Endothelial cell (in vitro differentiated cells): ENCODE data around the gene SLC16A11. TPM values are rescaled to one million over a fixed set of nuclear protein-coding genes. Genes with fewer than 3 reads are reported as not detected.
"Not testable (repeated sequence)": the region's sequence is repeated elsewhere in the genome, so short reads cannot be mapped to it uniquely, and the experiment has no call there.

ENCODE experiments used
- DNase-seq: peaks from one replicate; pipeline ENCODE4 v3.0.0; 2021; ENCODE audit warnings: low spot score
- H3K27ac Mint-ChIP-seq: one replicate; pipeline ENCODE4 v1.8.0; 2021; ENCODE audit warnings: mixed read lengths, inconsistent platforms; ENCODE audit not compliant: unreplicated experiment
- H3K27me3 Mint-ChIP-seq: one replicate; pipeline ENCODE4 v1.8.0; 2021; ENCODE audit warnings: mild to moderate bottlenecking, moderate library complexity, mixed read lengths, inconsistent platforms; ENCODE audit not compliant: unreplicated experiment
- H3K36me3 Mint-ChIP-seq: one replicate; pipeline ENCODE4 v1.8.0; 2021; ENCODE audit warnings: mild to moderate bottlenecking, low read depth, mixed read lengths, inconsistent platforms; ENCODE audit not compliant: unreplicated experiment
- H3K4me1 Mint-ChIP-seq: one replicate; pipeline ENCODE4 v1.8.0; 2021; ENCODE audit warnings: mild to moderate bottlenecking, mixed read lengths, inconsistent platforms; ENCODE audit not compliant: unreplicated experiment
- H3K4me3 Mint-ChIP-seq: one replicate; pipeline ENCODE4 v1.8.0; 2021; ENCODE audit warnings: mild to moderate bottlenecking, mixed read lengths, inconsistent platforms; ENCODE audit not compliant: unreplicated experiment
- H3K9me3 Mint-ChIP-seq: one replicate; pipeline ENCODE4 v1.8.0; 2021; ENCODE audit warnings: mixed read lengths, inconsistent platforms; ENCODE audit not compliant: unreplicated experiment
- long read RNA-seq: library from polyadenylated mRNA; unstranded; transcript quantifications from one replicate; pipeline ENCODE4 v2.0.0, GENCODE V29; 2020; ENCODE audit not compliant: unreplicated experiment
- total RNA-seq: library from RNA; stranded (reverse); fragmentation: NEBNext Ultra II Directional; extraction: Animal tissue kit (Norgen Biotek cat#: 25700); gene quantifications from one replicate; pipeline ENCODE4 v1.2.1, GENCODE V29; 2021; ENCODE audit not compliant: unreplicated experiment
- TF ChIP-seq, protein P1 (sequence below): fragments of 200-600 bp; sonication (generic); IDR thresholded peaks from one replicate; pipeline ENCODE4 v1.5.0; 2021; ENCODE audit warnings: antibody characterized with exemption; ENCODE audit not compliant: unreplicated experiment

Gene SLC16A11, protein sequence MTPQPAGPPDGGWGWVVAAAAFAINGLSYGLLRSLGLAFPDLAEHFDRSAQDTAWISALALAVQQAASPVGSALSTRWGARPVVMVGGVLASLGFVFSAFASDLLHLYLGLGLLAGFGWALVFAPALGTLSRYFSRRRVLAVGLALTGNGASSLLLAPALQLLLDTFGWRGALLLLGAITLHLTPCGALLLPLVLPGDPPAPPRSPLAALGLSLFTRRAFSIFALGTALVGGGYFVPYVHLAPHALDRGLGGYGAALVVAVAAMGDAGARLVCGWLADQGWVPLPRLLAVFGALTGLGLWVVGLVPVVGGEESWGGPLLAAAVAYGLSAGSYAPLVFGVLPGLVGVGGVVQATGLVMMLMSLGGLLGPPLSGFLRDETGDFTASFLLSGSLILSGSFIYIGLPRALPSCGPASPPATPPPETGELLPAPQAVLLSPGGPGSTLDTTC
- total RNA-seq: 0.33 TPM
- long read RNA-seq: 0 reads

DNA sequence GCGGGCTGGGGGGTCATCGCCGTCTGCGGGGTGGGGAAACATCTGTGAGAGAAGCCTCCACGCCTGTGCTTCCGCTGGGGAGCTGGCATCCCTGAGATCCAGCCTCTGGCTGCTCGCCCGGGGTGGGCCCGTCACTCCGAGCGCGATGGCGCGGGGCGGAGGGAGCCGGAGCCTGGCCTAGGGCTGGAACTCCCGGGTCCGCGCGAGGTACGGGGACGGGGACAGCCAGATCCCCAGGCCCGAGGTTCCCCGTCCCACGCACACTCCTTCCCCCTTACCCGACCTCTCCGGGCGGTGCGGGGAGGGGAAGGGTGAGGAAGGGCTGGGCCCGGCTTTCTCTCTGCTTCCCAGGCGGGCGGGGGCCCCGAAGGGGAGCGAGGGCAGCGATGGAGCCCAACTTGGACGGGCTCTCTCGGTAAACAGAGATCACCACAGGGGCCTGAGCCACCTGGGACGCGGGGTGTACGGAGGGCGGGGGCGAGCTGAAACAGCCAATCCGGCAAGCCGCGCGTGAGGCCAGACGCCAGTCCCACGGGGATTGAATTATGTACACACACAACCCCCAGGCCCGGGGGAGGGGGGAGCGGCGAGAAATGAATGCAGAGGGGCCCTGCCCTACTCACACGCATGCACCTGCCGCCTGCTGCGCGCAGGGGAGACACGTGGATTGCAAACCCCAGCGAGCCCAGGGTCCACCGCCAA is at the start of gene SLC16A11:
SLC16A11 (minus strand) TSS at position 596 of the 702 bp plus-strand sequence; CDS start at position 17, 579 bp downstream.
- Mint-ChIP-seq H3K36me3 (no peaks in the 10 kb centered on the region), H3K4me3 (peak within 1 kb of the TSS; percentile 51), H3K27ac (no peak within 1 kb of the TSS), H3K9me3 (no peaks in the 10 kb centered on the region), H3K27me3 (peaks cover 15% of the 10 kb centered on the region), H3K4me1 (peaks cover 18% of the 10 kb centered on the region)
- TF ChIP-seq, protein P1, sequence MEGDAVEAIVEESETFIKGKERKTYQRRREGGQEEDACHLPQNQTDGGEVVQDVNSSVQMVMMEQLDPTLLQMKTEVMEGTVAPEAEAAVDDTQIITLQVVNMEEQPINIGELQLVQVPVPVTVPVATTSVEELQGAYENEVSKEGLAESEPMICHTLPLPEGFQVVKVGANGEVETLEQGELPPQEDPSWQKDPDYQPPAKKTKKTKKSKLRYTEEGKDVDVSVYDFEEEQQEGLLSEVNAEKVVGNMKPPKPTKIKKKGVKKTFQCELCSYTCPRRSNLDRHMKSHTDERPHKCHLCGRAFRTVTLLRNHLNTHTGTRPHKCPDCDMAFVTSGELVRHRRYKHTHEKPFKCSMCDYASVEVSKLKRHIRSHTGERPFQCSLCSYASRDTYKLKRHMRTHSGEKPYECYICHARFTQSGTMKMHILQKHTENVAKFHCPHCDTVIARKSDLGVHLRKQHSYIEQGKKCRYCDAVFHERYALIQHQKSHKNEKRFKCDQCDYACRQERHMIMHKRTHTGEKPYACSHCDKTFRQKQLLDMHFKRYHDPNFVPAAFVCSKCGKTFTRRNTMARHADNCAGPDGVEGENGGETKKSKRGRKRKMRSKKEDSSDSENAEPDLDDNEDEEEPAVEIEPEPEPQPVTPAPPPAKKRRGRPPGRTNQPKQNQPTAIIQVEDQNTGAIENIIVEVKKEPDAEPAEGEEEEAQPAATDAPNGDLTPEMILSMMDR: no peak
- no peak for DNase-seq

DNA sequence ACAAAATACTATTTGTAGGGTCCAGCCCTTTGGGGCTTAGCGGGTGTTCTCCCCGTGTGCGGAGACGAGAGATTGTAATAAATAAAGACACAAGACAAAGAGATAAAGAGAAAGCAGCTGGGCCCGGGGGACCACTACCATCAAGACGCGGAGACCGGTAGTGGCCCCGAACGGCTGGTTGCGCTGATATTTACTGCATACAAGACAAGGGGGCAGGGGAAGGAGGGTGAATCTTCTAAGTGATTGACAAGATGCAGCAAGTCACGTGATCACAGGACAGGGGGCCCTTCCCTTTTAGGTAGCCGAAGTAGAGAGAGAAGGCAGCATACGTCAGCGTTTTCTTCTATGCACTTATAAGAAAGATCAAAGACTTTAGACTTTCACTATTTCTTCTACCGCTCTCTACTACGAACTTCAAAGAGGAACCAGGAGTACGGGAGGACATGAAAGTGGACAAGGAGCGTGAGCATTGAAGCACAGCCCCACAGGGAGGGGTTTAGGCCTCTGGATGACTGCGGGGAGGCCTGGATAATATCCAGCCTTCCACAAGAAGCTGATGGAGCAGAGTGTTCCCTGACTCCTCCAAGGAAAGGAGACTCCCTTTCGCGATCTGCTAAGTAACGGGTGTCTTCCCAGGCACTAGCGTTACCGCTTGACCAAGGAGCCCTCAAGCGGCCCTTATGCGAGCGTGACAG is 47.6 kb upstream of the SLC16A11 start:
- DNase-seq, H3K27ac Mint-ChIP-seq, H3K9me3 Mint-ChIP-seq, H3K36me3 Mint-ChIP-seq, H3K4me3 Mint-ChIP-seq: not testable (repeated sequence)
- Mint-ChIP-seq H3K4me1 (peaks cover 37% of the 10 kb centered on the region), H3K27me3 (peaks cover 19% of the 10 kb centered on the region)

DNA sequence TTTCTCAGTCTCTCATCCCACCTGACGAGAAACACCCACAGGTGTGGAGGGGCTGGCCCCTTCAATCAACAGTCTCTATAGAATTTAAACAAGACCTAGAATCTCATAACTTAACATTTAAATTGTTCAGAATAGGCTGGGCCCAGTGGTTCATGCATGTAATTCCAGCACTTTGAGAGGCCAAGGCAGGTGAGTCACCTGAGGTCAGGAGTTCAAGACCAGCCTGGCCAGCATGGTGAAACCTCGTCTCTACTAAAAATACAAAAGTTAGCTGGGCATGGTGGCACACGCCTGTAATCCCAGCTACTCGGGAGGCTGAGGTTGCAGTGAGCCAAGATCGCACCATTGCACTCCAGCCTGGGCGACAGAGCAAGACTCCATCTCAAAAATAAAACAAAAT is 45.7 kb upstream of the SLC16A11 start:
- H3K4me1 Mint-ChIP-seq: peaks cover 33% of the 10 kb centered on the region
- peaks cover 13% of the 10 kb centered on the region for H3K27me3 Mint-ChIP-seq
- not testable (repeated sequence) for H3K27ac Mint-ChIP-seq, H3K36me3 Mint-ChIP-seq, H3K9me3 Mint-ChIP-seq, DNase-seq, H3K4me3 Mint-ChIP-seq

DNA sequence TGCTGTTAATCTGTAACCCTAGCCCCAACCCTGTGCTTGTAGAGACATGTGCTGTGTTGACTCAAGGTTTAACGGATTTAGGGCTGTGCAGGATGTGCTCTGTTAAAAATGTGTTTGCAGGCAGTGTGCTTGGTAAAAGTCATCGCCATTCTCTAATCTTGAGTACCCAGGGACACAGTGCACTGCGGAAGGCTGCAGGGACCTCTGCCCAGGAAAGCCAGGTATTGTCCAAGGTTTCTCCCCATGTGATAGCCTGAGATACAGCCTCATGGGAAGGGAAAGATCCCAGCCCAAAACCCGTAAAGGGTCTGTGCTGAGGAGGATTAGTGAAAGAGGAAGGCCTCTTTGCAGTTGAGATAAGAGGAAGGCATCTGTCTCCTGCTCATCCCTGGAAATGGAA is 44.5 kb upstream of the SLC16A11 start:
- not testable (repeated sequence) for H3K27ac Mint-ChIP-seq, DNase-seq, H3K4me3 Mint-ChIP-seq, H3K36me3 Mint-ChIP-seq, H3K9me3 Mint-ChIP-seq
- peaks cover 11% of the 10 kb centered on the region for H3K27me3 Mint-ChIP-seq
- H3K4me1 Mint-ChIP-seq: peaks cover 31% of the 10 kb centered on the region

DNA sequence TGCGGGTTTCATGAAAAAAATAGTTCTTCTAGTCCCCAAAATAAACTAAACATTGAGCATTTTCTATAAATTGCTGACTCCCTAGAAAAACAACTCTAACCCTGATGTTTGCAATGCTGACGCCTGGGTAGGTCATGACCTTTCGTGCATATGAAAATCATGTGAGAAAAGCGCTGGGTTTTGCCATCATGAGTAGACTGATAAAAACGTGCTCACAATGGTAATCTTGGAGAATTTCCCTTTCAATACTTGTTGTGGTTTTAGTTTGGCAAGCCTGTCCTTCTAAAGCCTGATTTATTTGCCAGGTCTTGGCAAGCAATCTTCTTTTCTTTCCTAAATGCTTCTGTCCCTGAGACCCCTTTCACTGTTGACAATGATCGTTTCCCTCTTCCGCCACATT is 40.2 kb upstream of the SLC16A11 start:
- peaks cover 53% of the 10 kb centered on the region for H3K4me1 Mint-ChIP-seq
- peaks cover 9% of the 10 kb centered on the region for H3K27me3 Mint-ChIP-seq
- H3K4me3 Mint-ChIP-seq: no peak overlapping the region
- TF ChIP-seq, protein P1: no peak
- no peak for DNase-seq
- H3K27ac Mint-ChIP-seq: no peak overlapping the region
- H3K9me3 Mint-ChIP-seq: no peaks in the 10 kb centered on the region
- peaks cover 3% of the 10 kb centered on the region for H3K36me3 Mint-ChIP-seq

DNA sequence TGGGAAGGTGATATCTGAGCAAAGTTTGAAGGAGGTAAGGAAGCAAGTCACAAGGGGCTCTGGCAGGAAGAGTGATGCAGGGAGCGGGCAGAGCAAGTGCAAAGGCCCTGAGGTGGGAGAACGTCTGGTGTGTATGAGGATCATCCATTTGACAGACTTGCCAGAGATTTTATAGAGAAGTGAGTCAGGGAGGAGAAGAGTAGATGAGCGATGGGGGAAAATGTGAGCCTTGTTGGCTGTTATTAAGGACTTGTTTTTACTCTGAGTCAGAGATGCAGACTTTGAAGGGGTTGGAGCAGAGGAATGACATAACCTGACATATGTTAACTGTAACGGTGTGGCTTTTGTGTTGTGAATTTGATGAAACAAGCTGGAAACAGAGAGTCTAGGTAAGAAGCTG is 39.7 kb upstream of the SLC16A11 start:
- DNase-seq: no peak

More for the DNA sequence above, 39.7 kb upstream of the SLC16A11 start:
- Mint-ChIP-seq H3K27me3 (peaks cover 5% of the 10 kb centered on the region), H3K4me1 (peaks cover 54% of the 10 kb centered on the region), H3K9me3 (no peaks in the 10 kb centered on the region), H3K27ac (no peak overlapping the region), H3K4me3 (no peak overlapping the region), H3K36me3 (peaks cover 8% of the 10 kb centered on the region)
- TF ChIP-seq, protein P1: no peak
